ENCODE data around the gene AP3M1. TPM values are rescaled to one million over a fixed set of nuclear protein-coding genes. Genes with fewer than 3 reads are reported as not detected.

Gene AP3M1
- total RNA-seq, 1 experiment from 2014 or later: 56.7 TPM

DNA sequence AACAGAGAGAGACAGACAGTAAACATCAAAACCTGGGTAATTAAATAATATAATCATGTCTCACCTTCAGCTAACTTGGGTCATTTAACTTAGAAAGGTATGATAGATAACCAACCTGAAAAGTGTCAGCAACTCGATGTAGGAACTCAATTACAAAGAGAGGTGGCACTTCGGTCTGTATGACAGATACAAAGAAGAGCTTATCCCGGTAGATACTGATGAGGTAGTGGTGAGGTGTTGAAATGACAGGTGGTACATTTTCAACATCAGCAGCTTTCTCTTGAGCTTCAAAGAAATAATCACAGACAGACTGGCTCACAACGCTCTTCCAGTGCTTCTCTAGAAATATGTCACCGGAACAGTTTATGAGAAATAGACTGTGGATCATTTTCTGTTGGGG lies 12.6 kb downstream of the AP3M1 start:
- BruUV-seq (replicated peaks): no TSS peak
- POLR2A ChIA-PET: interaction anchor here (0.5 kb wide), 1 partner anchor 150 kb away, joined by 6 read pairs; no protein-coding TSS in a partner anchor

GRCh38 chr10:74135452-74135851 lies 15.2 kb downstream of the AP3M1 start:
- BruUV-seq (replicated peaks): no TSS peak
- no peaks in the 10 kb centered on the region for H3K4me1 ChIP-seq
- no peaks in the 10 kb centered on the region for H3K9me3 ChIP-seq
- H3K27me3 ChIP-seq (replicated peaks; ENCODE audit: control insufficient read depth, insufficient read depth, low read length): no peaks in the 10 kb centered on the region
- H3K4me3 ChIP-seq (ENCODE audit: low read depth, low read length): no peak overlapping the region
- intact Hi-C loops (cut with micrococcal nuclease; ENCODE audit: unreplicated experiment): no loop called here
- CTCF ChIA-PET: no interaction called here
- POLR2A ChIA-PET: no interaction called here
- no peaks in the 10 kb centered on the region for H3K27me3 Mint-ChIP-seq (ENCODE audit: insufficient read depth, unreplicated experiment)
- H3K36me3 ChIP-seq (ENCODE audit: control insufficient read depth, insufficient read depth, low read length): 0 out of 2 replicates have a peak, but pooled peaks cover 1% of the 10 kb centered on the region
- no peaks in the 10 kb centered on the region for H3K4me1 Mint-ChIP-seq (ENCODE audit: low read depth, unreplicated experiment)
- no peak for DNase-seq
- TF ChIP-seq, protein P1, sequence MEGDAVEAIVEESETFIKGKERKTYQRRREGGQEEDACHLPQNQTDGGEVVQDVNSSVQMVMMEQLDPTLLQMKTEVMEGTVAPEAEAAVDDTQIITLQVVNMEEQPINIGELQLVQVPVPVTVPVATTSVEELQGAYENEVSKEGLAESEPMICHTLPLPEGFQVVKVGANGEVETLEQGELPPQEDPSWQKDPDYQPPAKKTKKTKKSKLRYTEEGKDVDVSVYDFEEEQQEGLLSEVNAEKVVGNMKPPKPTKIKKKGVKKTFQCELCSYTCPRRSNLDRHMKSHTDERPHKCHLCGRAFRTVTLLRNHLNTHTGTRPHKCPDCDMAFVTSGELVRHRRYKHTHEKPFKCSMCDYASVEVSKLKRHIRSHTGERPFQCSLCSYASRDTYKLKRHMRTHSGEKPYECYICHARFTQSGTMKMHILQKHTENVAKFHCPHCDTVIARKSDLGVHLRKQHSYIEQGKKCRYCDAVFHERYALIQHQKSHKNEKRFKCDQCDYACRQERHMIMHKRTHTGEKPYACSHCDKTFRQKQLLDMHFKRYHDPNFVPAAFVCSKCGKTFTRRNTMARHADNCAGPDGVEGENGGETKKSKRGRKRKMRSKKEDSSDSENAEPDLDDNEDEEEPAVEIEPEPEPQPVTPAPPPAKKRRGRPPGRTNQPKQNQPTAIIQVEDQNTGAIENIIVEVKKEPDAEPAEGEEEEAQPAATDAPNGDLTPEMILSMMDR (IDR thresholded peaks at IDR 0.05; ENCODE audit: insufficient read depth in 1 of 2, low read depth in 1 of 2, low read length in 1 of 2, severe bottlenecking in 1 of 2, unreplicated experiment in 1 of 2): no peak
- no peak overlapping the region for H3K4me3 Mint-ChIP-seq (ENCODE audit: unreplicated experiment)
- no peak overlapping the region for H3K27ac Mint-ChIP-seq (ENCODE audit: unreplicated experiment)
- H3K9me3 Mint-ChIP-seq (ENCODE audit: unreplicated experiment): no peaks in the 10 kb centered on the region
- H3K36me3 Mint-ChIP-seq (ENCODE audit: insufficient read depth, unreplicated experiment): peaks cover 66% of the 10 kb centered on the region

More for the DNA sequence above, 12.6 kb downstream of the AP3M1 start:
- no peaks in the 10 kb centered on the region for H3K4me1 ChIP-seq
- DNase-seq: no peak
- Mint-ChIP-seq H3K27me3 (ENCODE audit: insufficient read depth, unreplicated experiment) (no peaks in the 10 kb centered on the region), H3K4me1 (ENCODE audit: low read depth, unreplicated experiment) (no peaks in the 10 kb centered on the region), H3K4me3 (ENCODE audit: unreplicated experiment) (no peak overlapping the region), H3K9me3 (ENCODE audit: unreplicated experiment) (no peaks in the 10 kb centered on the region), H3K36me3 (ENCODE audit: insufficient read depth, unreplicated experiment) (peaks cover 53% of the 10 kb centered on the region), H3K27ac (ENCODE audit: unreplicated experiment) (no peak overlapping the region)
- TF ChIP-seq, protein P1 (IDR thresholded peaks at IDR 0.05; ENCODE audit: insufficient read depth in 1 of 2, low read depth in 1 of 2, low read length in 1 of 2, severe bottlenecking in 1 of 2, unreplicated experiment in 1 of 2): no peak
- CTCF ChIA-PET: interaction anchor here (0.6 to 1.5 kb wide), 2 partner anchors 12 to 87 kb away, joined by 3 read pairs; partner anchors contain the start of gene AP3M1
- 0 out of 2 replicates have a peak, but pooled peaks cover 1% of the 10 kb centered on the region for H3K36me3 ChIP-seq (ENCODE audit: control insufficient read depth, insufficient read depth, low read length)
- no peaks in the 10 kb centered on the region for H3K27me3 ChIP-seq (replicated peaks; ENCODE audit: control insufficient read depth, insufficient read depth, low read length)
- no peak overlapping the region for H3K4me3 ChIP-seq (ENCODE audit: low read depth, low read length)
- H3K9me3 ChIP-seq: no peaks in the 10 kb centered on the region
- intact Hi-C loops (cut with micrococcal nuclease; ENCODE audit: unreplicated experiment): no loop called here

DNA sequence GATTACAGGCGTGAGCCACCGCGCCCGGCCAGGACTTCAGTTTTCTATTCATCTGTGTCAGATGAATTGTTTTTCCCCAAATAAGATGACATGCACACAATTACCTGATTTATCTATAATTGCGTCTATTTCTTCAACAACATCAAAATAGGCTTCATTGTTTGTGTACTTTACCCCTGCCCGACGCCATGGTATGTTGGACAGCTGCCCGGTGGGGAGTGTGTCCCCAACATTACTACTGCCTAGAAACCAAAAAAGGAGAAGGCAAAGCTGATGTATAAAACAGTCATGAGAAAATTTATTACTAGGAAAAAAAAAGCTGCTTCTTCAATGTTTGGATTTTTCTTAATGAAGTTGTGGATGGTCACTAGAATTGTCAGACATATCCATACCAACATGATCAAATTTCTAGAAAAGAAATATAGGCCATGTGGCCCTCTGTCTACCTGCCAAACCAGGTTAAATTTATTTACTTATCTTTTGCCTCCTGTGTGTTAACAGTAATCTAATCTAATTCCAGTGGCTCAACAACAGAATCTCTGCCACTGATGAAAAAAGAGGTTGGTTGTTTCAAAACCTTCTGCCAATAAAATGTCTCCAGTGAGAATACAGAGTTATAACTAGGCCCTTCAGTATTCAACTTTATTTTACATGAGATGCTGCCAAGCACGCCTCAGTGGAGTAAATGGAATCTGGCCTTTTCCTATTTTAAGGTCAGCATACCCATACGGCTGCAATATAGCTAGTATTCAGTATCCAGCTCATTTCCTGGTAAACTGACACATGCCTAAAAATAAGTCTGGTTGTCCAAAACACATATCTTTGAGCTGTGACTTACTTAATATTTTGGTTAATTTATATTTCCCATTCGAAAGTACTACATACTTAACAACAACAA lies 16.5 kb downstream of the AP3M1 start:
- TF ChIP-seq, protein P1 (IDR thresholded peaks at IDR 0.05; ENCODE audit: insufficient read depth in 1 of 2, low read depth in 1 of 2, low read length in 1 of 2, severe bottlenecking in 1 of 2, unreplicated experiment in 1 of 2): no peak
- Histone ChIP-seq H3K36me3 (ENCODE audit: control insufficient read depth, insufficient read depth, low read length) (peaks cover 1% of the 10 kb centered on the region; the same call in 1 of the 2 replicates), H3K4me3 (ENCODE audit: low read depth, low read length) (no peak overlapping the region), H3K27me3 (replicated peaks; ENCODE audit: control insufficient read depth, insufficient read depth, low read length) (no peaks in the 10 kb centered on the region), H3K9me3 (no peaks in the 10 kb centered on the region), H3K4me1 (no peaks in the 10 kb centered on the region)
- ChIA-PET POLR2A (interaction anchor here (0.6 kb wide), 1 partner anchor 898 kb away, joined by 3 read pairs; no protein-coding TSS in a partner anchor), CTCF (no interaction called here)
- BruUV-seq (replicated peaks): no TSS peak
- no peaks in the 10 kb centered on the region for H3K4me1 Mint-ChIP-seq (ENCODE audit: low read depth, unreplicated experiment)
- no peaks in the 10 kb centered on the region for H3K27me3 Mint-ChIP-seq (ENCODE audit: insufficient read depth, unreplicated experiment)
- no peaks in the 10 kb centered on the region for H3K9me3 Mint-ChIP-seq (ENCODE audit: unreplicated experiment)
- intact Hi-C loops (cut with micrococcal nuclease; ENCODE audit: unreplicated experiment): no loop called here
- H3K36me3 Mint-ChIP-seq (ENCODE audit: insufficient read depth, unreplicated experiment): peaks cover 75% of the 10 kb centered on the region
- H3K27ac Mint-ChIP-seq (ENCODE audit: unreplicated experiment): no peak overlapping the region
- DNase-seq: no peak
- H3K4me3 Mint-ChIP-seq (ENCODE audit: unreplicated experiment): no peak overlapping the region

All from Caco-2 (cell line).